PFSK-1 (cell line): ENCODE data around the gene EID1.

Experiments
- POLR2AphosphoS5 ChIP-seq: IDR thresholded peaks from 2 replicates; pipeline ENCODE4 v1.6.1; 2012; ENCODE audit warnings: low read depth, mild to moderate bottlenecking, control low read depth, low read length, moderate library complexity
- REST ChIP-seq, 2 experiments: IDR thresholded peaks; 2 replicates each; pipeline versions ENCODE4 v1.6.1 to v1.8.0; 2011 to 2012; ENCODE audit warnings: low read depth in 2 of 2, low read length in 2 of 2, control low read depth in 1 of 2, inconsistent platforms in 1 of 2, mild to moderate bottlenecking in 1 of 2, moderate library complexity in 1 of 2; ENCODE audit not compliant: insufficient read depth in 1 of 2
- SIN3A ChIP-seq: IDR thresholded peaks from 2 replicates; pipeline ENCODE4 v1.6.1; 2012; ENCODE audit warnings: mild to moderate bottlenecking, low read length, moderate library complexity, borderline replicate concordance; ENCODE audit not compliant: insufficient read depth
- TAF1 ChIP-seq: IDR thresholded peaks from 2 replicates; pipeline ENCODE4 v1.6.1; 2012; ENCODE audit warnings: low read length, control low read depth, borderline replicate concordance; ENCODE audit not compliant: insufficient read depth

GRCh38 chr15:48866141-48866563 is 11.8 kb upstream of the EID1 start:
- TF ChIP-seq REST (IDR thresholded peaks at IDR 0.05; ENCODE audit: insufficient read depth in 1 of 2, low read depth in 2 of 2, low read length in 2 of 2) (no peak), SIN3A (0 out of 2 replicates have a peak, but pooled peaks have one; percentile 38), POLR2AphosphoS5 (no peak; the same call in 1 of the 2 replicates), TAF1 (no peak)
